SK-N-SH treated with all-trans-retinoic acid at 6 μM for 48 hours (cell line): ENCODE results near the gene LCN12.

Source experiments
- OSR1 ChIP-seq: fragments of 250-450 bp; sonication (Bioruptor Pico); IDR thresholded peaks from 2 replicates; pipeline ENCODE4 v1.8.0; 2022; ENCODE audit warnings: moderate library complexity, mild to moderate bottlenecking, inconsistent platforms
- ZNF70 ChIP-seq: fragments of 450-650 bp; formaldehyde crosslinking; IDR thresholded peaks from 2 replicates; pipeline ENCODE4 v1.5.0; 2020; ENCODE audit warnings: mild to moderate bottlenecking, moderate library complexity

DNA sequence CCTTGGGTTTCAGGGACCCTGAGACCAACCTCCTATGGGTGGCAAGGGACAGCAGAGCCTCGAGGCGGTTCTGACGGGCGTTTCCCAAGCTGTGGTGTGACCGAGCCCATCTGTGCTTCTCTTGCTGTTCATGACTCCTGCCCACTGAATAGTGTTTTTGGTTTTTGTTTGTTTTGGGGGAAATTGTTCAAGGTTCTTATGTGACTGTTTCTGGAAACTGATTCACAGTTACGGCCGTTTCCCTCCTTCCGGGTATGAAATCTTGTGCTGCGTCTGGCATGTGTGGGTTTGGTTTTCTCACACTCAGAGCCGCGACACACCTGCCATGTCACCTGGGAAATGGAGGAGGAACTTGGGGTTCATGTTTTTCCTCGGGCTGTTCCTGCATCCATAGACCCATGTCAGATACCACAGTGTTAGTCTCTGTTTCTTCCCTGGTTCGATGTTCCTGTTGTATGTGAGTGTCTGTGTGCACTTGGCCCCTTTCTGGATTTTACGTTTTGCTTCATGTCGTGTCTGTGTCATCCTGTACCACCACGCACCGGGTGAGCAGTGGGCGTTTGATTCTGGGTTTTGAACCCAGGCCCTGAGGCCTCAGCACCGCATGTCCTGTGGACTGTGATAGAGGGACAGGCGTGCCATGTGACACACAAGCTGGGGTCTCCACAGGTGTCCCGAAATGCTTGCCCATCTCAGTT lies 36.3 kb upstream of the LCN12 start:
- TF ChIP-seq ZNF70 (CRISPR knock-in tag) = no peak
- TF ChIP-seq OSR1 (CRISPR knock-in tag) = no peak
